DOHH2 (cell line): ENCODE data around the gene SRGN.

Experiments used
- H3F3A ChIP-seq: fragments of 200-600 bp; sonication (generic), shearing (Covaris generic); 2 replicates; pipeline ENCODE4 v1.6.0; 2016; ENCODE audit warnings: antibody characterized with exemption, mild to moderate bottlenecking; ENCODE audit not compliant: control insufficient read depth, insufficient read depth
- H3K27ac ChIP-seq: fragments of 200-600 bp; sonication (generic); 2 replicates; pipeline ENCODE4 v1.5.1; 2014; ENCODE audit warnings: low read depth, mild to moderate bottlenecking, low read length, moderate library complexity
- H3K27me3 ChIP-seq: fragments of 200-600 bp; sonication (generic); 2 replicates; pipeline ENCODE4 v1.6.1; 2014; ENCODE audit warnings: mild to moderate bottlenecking, low read length, mixed read lengths; ENCODE audit not compliant: control insufficient read depth
- H3K36me3 ChIP-seq: fragments of 200-600 bp; sonication (generic); 2 replicates; pipeline ENCODE4 v1.6.1; 2014; ENCODE audit warnings: mild to moderate bottlenecking, low read length, moderate library complexity, mixed read lengths; ENCODE audit not compliant: control insufficient read depth
- H3K4me1 ChIP-seq: fragments of 200-600 bp; sonication (generic); 2 replicates; pipeline ENCODE4 v1.6.1; 2014; ENCODE audit warnings: mild to moderate bottlenecking, low read length, mixed read lengths; ENCODE audit not compliant: control insufficient read depth
- H3K4me2 ChIP-seq: fragments of 200-600 bp; sonication (generic); 2 replicates; pipeline ENCODE4 v1.6.0; 2014; ENCODE audit warnings: mild to moderate bottlenecking, low read length, moderate library complexity
- H3K4me3 ChIP-seq: fragments of 200-600 bp; sonication (generic); 2 replicates; pipeline ENCODE4 v1.5.1; 2014; ENCODE audit warnings: mild to moderate bottlenecking, low read length, mixed read lengths
- H3K79me2 ChIP-seq: fragments of 200-600 bp; sonication (generic); 2 replicates; pipeline ENCODE4 v1.6.1; 2014; ENCODE audit warnings: mild to moderate bottlenecking, low read length, mixed read lengths; ENCODE audit not compliant: control insufficient read depth
- H3K9me2 ChIP-seq: fragments of 200-600 bp; sonication (generic); replicated peaks from 2 replicates; pipeline ENCODE4 v1.6.1; 2014; ENCODE audit warnings: mild to moderate bottlenecking, low read length, mixed read lengths; ENCODE audit not compliant: control insufficient read depth
- H3K9me3 ChIP-seq: fragments of 200-600 bp; sonication (generic); 2 replicates; pipeline ENCODE4 v1.6.1; 2014; ENCODE audit warnings: antibody characterized with exemption, low read length, mixed read lengths; ENCODE audit not compliant: control insufficient read depth, insufficient read depth
- H4K20me1 ChIP-seq: fragments of 200-600 bp; sonication (generic); 2 replicates; pipeline ENCODE4 v1.6.0; 2014; ENCODE audit warnings: low read depth, mild to moderate bottlenecking, antibody characterized with exemption, low read length, moderate library complexity; ENCODE audit not compliant: control insufficient read depth, insufficient read depth
- EZH2phosphoT487 ChIP-seq: fragments of 200-600 bp; sonication (generic); IDR thresholded peaks from 2 replicates; pipeline ENCODE4 v1.6.1; 2017; ENCODE audit warnings: borderline replicate concordance, mild to moderate bottlenecking, antibody characterized with exemption, low read length, moderate library complexity, mixed read lengths
- TF ChIP-seq, protein P1 (sequence below): fragments of 200-600 bp; sonication (generic); IDR thresholded peaks from one replicate; pipeline ENCODE4 v1.5.1; 2014; ENCODE audit warnings: antibody characterized with exemption, mild to moderate bottlenecking, low read depth, low read length; ENCODE audit not compliant: poor library complexity, severe bottlenecking

Gene SRGN

GRCh38 chr10:69051303-69051702, 36.6 kb upstream of the SRGN start:
- H3K27ac ChIP-seq: no peak overlapping the region
- TF ChIP-seq, protein P1, sequence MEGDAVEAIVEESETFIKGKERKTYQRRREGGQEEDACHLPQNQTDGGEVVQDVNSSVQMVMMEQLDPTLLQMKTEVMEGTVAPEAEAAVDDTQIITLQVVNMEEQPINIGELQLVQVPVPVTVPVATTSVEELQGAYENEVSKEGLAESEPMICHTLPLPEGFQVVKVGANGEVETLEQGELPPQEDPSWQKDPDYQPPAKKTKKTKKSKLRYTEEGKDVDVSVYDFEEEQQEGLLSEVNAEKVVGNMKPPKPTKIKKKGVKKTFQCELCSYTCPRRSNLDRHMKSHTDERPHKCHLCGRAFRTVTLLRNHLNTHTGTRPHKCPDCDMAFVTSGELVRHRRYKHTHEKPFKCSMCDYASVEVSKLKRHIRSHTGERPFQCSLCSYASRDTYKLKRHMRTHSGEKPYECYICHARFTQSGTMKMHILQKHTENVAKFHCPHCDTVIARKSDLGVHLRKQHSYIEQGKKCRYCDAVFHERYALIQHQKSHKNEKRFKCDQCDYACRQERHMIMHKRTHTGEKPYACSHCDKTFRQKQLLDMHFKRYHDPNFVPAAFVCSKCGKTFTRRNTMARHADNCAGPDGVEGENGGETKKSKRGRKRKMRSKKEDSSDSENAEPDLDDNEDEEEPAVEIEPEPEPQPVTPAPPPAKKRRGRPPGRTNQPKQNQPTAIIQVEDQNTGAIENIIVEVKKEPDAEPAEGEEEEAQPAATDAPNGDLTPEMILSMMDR: no peak
- no peak for TF ChIP-seq EZH2phosphoT487
- no peaks in the 10 kb centered on the region for H3K4me1 ChIP-seq
- no peak overlapping the region for H3K4me2 ChIP-seq
- no peaks in the 10 kb centered on the region for H4K20me1 ChIP-seq
- no peaks in the 10 kb centered on the region for H3K79me2 ChIP-seq
- no peak overlapping the region for H3K4me3 ChIP-seq
- no peaks in the 10 kb centered on the region for H3K9me3 ChIP-seq
- H3K9me2 ChIP-seq: no peaks in the 10 kb centered on the region; the same call in 1 of the 2 replicates
- no peaks in the 10 kb centered on the region for H3F3A ChIP-seq
- no peaks in the 10 kb centered on the region for H3K36me3 ChIP-seq
- H3K27me3 ChIP-seq: peaks cover 10% of the 10 kb centered on the region

DNA sequence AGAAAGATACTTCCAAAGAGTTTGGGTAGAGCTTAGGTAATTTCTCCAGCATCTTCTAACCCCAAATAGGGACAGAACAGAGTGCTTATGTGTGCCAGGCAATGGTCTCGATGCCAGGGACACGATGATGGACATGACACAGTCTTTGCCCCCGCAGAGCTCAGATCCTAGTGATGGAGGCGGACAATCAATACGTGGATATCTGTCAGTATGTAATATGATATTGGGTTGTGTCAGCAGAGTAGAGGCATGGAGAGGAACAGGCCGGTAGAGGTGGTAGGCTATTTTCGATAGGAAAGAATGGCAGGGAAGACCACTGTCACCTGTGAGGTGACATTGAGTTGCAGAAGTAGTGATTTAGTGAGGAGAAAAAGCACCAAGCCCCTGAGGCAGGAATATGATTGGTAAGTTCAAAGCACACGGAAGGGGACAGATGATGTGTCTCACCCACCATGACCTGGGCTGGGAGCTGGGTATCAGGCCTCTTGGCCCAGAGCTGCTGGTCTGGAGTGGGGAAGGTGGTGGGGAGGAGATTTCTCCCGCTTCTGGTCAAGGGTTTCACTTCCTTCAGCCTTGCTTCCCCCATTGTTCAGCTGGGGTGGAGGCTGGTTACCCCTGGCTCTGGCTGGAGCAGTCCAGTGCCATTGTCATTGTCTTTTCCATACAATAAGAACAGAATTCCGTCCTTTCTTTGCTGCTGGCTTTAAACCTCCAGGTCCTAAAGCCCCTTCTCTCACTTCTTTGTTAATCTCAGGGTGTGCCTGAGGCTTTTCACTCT, 36.0 kb upstream of the SRGN start:
- Histone ChIP-seq H3K27me3 (peaks cover 10% of the 10 kb centered on the region), H3F3A (no peaks in the 10 kb centered on the region), H3K79me2 (no peaks in the 10 kb centered on the region), H3K27ac (no peak overlapping the region), H3K9me2 (no peaks in the 10 kb centered on the region; the same call in 1 of the 2 replicates), H4K20me1 (no peaks in the 10 kb centered on the region), H3K4me1 (no peaks in the 10 kb centered on the region), H3K9me3 (no peaks in the 10 kb centered on the region), H3K4me3 (no peak overlapping the region), H3K36me3 (no peaks in the 10 kb centered on the region), H3K4me2 (no peak overlapping the region)
- TF ChIP-seq, protein P1: no peak
- TF ChIP-seq EZH2phosphoT487: no peak

GRCh38 chr10:69052736-69053135, 35.2 kb upstream of the SRGN start:
- Histone ChIP-seq H3K4me1 (no peaks in the 10 kb centered on the region), H3K4me3 (no peak overlapping the region), H3K36me3 (no peaks in the 10 kb centered on the region), H3K4me2 (no peak overlapping the region), H3K27me3 (peaks cover 10% of the 10 kb centered on the region), H3K27ac (no peak overlapping the region), H3K9me2 (no peaks in the 10 kb centered on the region; the same call in 1 of the 2 replicates), H3K9me3 (no peaks in the 10 kb centered on the region), H3F3A (no peaks in the 10 kb centered on the region), H3K79me2 (no peaks in the 10 kb centered on the region), H4K20me1 (no peaks in the 10 kb centered on the region)
- TF ChIP-seq EZH2phosphoT487: no peak
- TF ChIP-seq, protein P1: no peak
